Epithelial cell of esophagus (primary cell): ENCODE measurements around the gene ENAH.
A peak's percentile ranks its signal among the peaks of the same experiment; 100 is the strongest.

ENCODE experiments used
- DNase-seq: peaks from one replicate; pipeline ENCODE4 v3.0.0; 2010; ENCODE audit warnings: low read depth
- H3K4me3 ChIP-seq: 2 replicates; pipeline ENCODE4 v1.5.1; 2011; ENCODE audit warnings: mild to moderate bottlenecking, low read length, control low read depth
- TF ChIP-seq, protein P1 (sequence below): IDR thresholded peaks from 2 replicates; pipeline ENCODE4 v1.5.1; 2011; ENCODE audit warnings: low read depth, mild to moderate bottlenecking, low read length, control low read depth, inconsistent platforms; ENCODE audit not compliant: insufficient read depth; ENCODE audit errors: missing control alignments

The ENAH gene

GRCh38 chr1:225437710-225438437 is 215.0 kb downstream of the ENAH start:
- no peak overlapping the region for H3K4me3 ChIP-seq
- TF ChIP-seq, protein P1, sequence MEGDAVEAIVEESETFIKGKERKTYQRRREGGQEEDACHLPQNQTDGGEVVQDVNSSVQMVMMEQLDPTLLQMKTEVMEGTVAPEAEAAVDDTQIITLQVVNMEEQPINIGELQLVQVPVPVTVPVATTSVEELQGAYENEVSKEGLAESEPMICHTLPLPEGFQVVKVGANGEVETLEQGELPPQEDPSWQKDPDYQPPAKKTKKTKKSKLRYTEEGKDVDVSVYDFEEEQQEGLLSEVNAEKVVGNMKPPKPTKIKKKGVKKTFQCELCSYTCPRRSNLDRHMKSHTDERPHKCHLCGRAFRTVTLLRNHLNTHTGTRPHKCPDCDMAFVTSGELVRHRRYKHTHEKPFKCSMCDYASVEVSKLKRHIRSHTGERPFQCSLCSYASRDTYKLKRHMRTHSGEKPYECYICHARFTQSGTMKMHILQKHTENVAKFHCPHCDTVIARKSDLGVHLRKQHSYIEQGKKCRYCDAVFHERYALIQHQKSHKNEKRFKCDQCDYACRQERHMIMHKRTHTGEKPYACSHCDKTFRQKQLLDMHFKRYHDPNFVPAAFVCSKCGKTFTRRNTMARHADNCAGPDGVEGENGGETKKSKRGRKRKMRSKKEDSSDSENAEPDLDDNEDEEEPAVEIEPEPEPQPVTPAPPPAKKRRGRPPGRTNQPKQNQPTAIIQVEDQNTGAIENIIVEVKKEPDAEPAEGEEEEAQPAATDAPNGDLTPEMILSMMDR: peak; percentile 54
- peak; percentile 36 for DNase-seq
